ENCODE data around the gene FBXO2.
A peak's percentile ranks its signal among the peaks of the same experiment; 100 is the strongest.

Gene FBXO2

GRCh38 chr1:11682287-11682771 lies 28.1 kb upstream of the FBXO2 start:
- DNase-seq (ENCODE audit: low read depth), result no peak

- DNase-seq (ENCODE audit: low read depth), result peak; percentile 87
Observed at GRCh38 chr1:11681071-11681771, 27.0 kb upstream of the FBXO2 start, which contains the start of gene MAD2L2. TSS of gene MAD2L2 (minus strand) at chr1:11681148. CDS start at chr1:11680601, 547 bp downstream.

- DNase-seq (ENCODE audit: low read depth), result peak; percentile 8
Observed at GRCh38 chr1:11680270-11681070, 26.2 kb upstream of the FBXO2 start.

GRCh38 chr1:11678442-11678841 lies 24.2 kb upstream of the FBXO2 start:
- DNase-seq (ENCODE audit: low read depth), result no peak

- DNase-seq (ENCODE audit: low read depth), result no peak
Observed at GRCh38 chr1:11676386-11677103, 22.3 kb upstream of the FBXO2 start.

DNA sequence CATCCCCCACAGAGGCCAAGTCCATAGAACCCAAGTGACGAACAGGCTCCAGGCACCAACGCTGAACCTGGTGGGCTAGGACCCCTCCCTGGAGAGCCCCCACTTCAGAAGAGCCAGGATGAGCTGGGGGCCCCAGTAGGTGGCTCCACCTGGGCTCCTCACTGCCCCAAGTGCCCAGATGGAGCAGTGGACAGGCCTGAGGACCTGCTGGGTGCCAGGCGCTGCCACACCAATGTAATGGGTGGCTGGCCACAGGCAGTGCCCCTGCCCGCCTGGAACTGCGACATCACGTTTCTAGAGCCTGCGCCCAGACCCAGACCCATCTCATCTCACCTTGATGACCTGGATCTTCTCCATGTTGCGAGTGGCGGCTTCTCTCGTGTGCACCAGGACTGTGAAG lies 21.1 kb upstream of the FBXO2 start:
- no peak for DNase-seq (ENCODE audit: low read depth)

- DNase-seq (ENCODE audit: low read depth), result no peak
Observed at GRCh38 chr1:11674488-11674887, 20.3 kb upstream of the FBXO2 start.

DNA sequence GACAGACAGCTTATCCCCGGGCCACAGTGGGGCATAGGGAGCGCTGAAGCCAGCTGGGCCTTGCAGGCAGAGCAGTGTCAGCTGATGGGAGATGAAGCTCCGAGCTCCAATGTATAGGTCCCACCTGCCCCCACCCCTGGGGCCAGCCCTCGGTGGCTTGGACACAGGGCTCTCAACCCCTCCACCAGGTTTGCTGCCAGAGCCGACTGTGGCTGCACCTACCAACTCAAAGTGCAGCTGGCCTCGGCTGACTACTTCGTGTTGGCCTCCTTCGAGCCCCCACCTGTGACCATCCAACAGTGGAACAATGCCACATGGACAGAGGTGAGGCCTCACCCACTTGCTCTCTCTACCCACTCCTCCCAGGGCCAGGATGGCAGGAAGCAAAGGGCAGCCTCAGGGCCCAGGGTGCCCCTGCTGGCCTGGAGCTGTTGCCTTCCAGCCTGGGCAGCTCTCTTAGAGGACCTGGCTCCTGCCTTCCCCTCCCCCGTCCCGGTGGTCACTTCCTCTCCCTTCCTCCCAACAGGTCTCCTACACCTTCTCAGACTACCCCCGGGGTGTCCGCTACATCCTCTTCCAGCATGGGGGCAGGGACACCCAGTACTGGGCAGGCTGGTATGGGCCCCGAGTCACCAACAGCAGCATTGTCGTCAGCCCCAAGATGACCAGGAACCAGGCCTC lies 19.0 kb upstream of the FBXO2 start:
- DNase-seq (ENCODE audit: low read depth), result no peak

DNA sequence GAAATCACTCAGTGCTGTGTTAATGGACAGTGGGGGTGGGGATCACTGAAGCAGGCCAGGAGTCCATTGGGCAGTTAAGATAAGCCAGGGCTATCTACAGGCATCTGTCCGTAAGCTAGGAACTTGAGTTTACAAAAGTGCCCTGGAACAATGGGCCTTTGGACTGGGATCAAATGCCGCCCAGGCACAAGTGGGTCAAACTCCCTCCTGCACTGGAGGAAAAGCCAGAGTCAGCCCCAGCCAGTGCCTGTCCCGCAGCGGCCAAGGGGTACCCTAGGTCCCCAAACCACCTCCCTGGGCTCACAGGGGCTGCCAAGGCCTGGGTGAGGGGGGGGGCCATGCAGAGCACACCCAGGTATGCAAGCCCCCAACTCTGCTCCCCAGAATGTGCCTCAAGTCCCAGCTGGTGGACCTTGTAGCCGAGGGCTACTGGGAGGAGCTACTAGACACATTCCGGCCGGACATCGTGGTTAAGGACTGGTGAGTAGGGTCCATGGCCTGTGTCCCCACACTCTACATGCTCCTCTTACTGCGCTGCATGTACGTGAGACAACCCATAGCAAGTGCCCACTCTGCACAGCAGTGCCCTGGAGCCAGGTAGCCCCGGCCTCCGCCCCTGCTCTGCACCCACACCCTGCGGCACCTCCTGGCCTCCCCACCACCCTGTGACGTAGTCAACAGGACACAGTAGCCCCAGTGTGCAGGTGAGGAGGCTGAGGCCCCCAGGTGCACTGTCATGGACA lies 17.5 kb upstream of the FBXO2 start:
- no peak for DNase-seq (ENCODE audit: low read depth)

GRCh38 chr1:11671205-11671543 lies 16.9 kb upstream of the FBXO2 start:
- DNase-seq (ENCODE audit: low read depth), result no peak

- no peak for DNase-seq (ENCODE audit: low read depth)
Observed at GRCh38 chr1:11670747-11671146, 16.5 kb upstream of the FBXO2 start.

DNA sequence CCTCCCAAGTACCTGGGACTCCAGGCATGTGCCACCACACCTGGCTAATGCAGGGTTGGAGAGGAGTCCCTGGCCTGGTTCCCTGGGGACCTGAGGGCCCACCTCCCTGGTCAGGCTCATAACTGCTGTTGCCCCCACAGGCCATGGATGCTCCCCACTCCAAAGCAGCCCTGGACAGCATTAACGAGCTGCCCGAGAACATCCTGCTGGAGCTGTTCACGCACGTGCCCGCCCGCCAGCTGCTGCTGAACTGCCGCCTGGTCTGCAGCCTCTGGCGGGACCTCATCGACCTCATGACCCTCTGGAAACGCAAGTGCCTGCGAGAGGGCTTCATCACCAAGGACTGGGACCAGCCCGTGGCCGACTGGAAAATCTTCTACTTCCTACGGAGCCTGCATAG lies 14.3 kb upstream of the FBXO2 start:
- no peak for DNase-seq (ENCODE audit: low read depth)

DNA sequence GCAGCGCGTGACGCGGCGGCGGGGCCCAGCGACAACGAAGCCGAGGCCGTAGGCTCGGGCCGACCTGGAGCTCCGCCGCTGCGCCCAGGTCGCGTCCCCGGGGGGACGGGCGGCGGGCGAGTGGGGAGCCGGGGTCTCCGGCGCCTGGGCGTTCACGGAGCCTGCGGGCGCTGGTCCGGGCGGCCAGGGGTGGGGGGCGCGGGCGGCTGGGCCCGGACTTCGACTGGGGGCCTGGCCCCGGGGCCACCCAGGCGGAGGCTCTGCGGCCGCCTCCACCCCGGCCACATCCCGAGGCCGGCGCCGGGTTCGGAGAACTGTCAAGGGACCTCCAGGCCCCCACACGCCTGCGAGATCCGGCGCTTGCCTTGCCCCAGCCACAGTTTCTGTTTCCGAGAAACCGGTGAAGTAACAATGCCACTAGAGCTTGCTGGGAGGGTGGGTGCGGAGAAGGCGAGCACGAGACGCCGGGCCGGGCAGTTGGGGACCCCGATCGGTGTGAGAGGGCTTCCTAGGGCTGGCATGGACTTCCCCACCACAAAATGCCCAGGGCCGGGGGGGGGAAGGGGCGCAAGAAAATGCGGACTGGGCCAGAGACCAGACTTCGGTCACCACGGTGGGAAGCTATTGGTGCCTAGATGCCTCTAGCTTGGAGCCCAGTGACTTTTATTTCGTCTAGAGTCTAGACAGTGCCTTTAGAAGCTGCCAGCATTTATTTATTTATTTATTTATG lies 10.3 kb upstream of the FBXO2 start:
- peak; percentile 37 for DNase-seq (ENCODE audit: low read depth)

GRCh38 chr1:11661103-11661502 lies 6.9 kb upstream of the FBXO2 start:
- DNase-seq (ENCODE audit: low read depth), result no peak

DNA sequence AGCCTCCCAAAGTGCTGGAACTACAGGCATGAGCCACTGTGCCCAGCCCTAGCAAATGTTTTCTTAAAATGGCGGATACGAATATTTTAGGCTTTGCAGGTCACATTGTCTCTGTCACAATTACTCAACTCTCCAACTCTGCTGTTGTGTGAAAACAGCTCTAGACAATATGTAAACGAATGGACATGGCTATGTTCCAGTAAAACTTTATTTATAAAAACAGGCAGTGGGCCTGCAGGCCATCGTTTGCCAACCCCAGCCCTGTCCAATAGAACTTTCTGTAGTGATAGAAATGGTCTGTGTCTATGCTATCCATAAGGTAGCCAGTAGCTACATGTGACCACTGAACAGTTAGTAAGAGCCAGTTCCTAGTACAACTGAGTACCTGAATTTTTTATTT lies 5.5 kb upstream of the FBXO2 start:
- DNase-seq (ENCODE audit: low read depth), result no peak

GRCh38 chr1:11658542-11658941 lies 4.3 kb upstream of the FBXO2 start:
- DNase-seq (ENCODE audit: low read depth), result no peak

DNA sequence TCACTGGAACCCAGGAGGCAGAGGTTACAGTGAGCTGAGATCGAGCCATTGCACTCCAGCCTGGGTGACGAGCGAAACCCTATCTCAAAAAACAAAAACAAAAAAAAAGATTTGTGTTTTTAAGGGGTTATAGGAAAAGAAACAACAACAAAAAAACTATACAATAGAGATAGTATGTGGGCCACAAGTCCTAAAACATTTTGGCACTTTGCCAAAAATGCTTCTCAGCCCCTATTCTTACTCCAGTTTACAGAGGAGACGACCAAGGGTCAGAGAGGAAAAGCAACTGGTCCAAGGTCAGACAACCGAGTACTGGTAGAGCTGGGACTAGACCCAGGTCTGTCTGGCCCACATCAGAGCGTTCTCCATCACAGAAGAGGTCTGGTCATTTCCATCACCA lies 3.4 kb upstream of the FBXO2 start:
- DNase-seq (ENCODE audit: low read depth), result no peak

DNA sequence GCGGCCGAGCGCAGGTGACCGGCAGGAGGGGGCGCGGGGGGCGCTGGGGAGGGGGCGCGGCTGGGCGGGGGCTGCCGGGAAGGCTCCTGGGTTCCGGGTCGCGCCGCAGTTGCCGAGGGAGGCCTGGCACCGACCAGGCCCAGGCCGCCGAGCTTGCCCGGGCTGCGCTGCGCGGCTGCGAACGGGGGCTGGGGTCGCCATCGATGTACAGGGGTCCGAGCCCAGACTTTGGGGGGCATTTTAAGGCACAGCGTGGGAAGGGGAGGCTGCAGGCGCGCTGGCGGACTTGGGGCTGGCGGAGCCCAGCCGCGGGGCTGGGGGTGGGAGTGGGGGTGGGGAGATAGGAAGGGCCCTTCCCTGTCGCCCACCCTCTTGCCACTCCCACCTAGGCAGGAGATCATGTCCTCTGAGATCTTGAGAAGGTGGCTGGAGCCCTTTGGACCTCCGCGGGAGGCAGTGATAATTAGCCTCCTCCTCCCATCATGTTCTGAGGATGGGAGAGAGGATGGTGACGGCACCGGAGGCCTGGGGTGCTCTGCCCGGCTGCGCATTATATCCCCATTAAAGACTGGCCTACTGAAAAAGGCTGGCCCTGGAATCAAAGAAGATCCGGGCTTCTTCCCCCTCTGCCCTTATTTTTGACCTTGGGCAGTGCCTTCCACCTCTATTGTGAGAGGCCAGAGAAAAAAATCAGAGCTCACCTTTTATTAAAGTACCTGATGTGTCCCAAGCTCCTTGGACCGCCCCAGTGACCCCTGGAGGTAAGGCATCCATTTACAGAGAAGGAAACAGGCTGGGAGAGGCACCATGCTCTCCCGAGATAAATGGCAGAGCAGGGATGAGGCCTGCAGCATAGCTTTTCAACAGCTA lies 945 bp upstream of the FBXO2 start:
- no peak for DNase-seq (ENCODE audit: low read depth)

DNA sequence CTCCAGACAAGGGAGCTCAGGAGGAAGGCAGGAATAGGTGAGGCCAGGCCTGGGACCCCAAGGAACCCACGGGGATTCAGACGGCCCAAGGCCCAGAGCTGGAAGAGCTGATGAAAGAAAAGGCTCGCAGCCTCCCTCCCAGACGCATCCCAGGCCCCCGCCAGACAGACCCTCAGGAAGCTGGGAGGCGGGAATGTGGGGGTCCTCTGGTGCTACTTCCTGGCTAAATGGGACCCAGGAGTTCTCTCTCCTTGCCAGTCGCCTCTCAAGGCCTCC lies 430 bp downstream of the FBXO2 start:
- no peak for DNase-seq (ENCODE audit: low read depth)

Data from activated T-helper 9 cell treated with anti-CD3 and anti-CD28 coated beads, Interleukin-2, amount 50 U/mL, for 16 hours (primary cell).